Endothelial cell of umbilical vein (primary cell): ENCODE measurements around the gene HLA-F.

ENCODE experiments used
- CTCF ChIP-seq, 2 donors: IDR thresholded peaks; 1 replicate in 1 of 2; 2 replicates in 1 of 2; pipeline ENCODE4 v1.5.1; 2011; ENCODE audit warnings: low read length in 2 of 2, mild to moderate bottlenecking in 2 of 2, moderate library complexity in 2 of 2, control low read depth in 1 of 2, inconsistent platforms in 1 of 2, low read depth in 1 of 2; ENCODE audit not compliant: insufficient read depth in 1 of 2; ENCODE audit errors: extremely low read depth in 1 of 2
- EZH2 ChIP-seq: IDR thresholded peaks from 2 replicates; pipeline ENCODE4 v1.6.1; 2012; ENCODE audit warnings: borderline replicate concordance, low read depth, mild to moderate bottlenecking, moderate library complexity, low read length, inconsistent platforms; ENCODE audit not compliant: severe bottlenecking
- GATA2 ChIP-seq: IDR thresholded peaks from 2 replicates; pipeline ENCODE4 v1.7.0; 2011; ENCODE audit warnings: low read depth, mild to moderate bottlenecking, moderate library complexity, mixed read lengths, low read length; ENCODE audit not compliant: insufficient read length, insufficient read depth
- POLR2A ChIP-seq: IDR thresholded peaks from 2 replicates; pipeline ENCODE4 v1.6.1; 2012; ENCODE audit warnings: low read depth, mild to moderate bottlenecking, control low read depth, low read length

GRCh38 chr6:29720863-29721262 lies 2.4 kb upstream of the HLA-F start:
- TF ChIP-seq POLR2A (no peak), CTCF (IDR thresholded peaks at IDR 0.05; ENCODE audit: extremely low read depth in 1 of 2, insufficient read depth in 1 of 2, low read depth in 1 of 2, low read length in 2 of 2) (no peak), EZH2 (no peak), GATA2 (no peak)
